K562 (cell line): ENCODE data around the gene ADGRD1. TPM values are rescaled to one million over a fixed set of nuclear protein-coding genes. Genes with fewer than 3 reads are reported as not detected.

Experiments used
- ATAC-seq: fragments of 200-7000 bp; cut with Tn5 transposase; 3 replicates; pipeline ENCODE4 v1.9.1; 2020; ENCODE audit warnings: moderate library complexity
- BruUV-seq: library from RNA; stranded (reverse); fragments of 400-500 nt; replicated peaks from 2 replicates; lab custom pipeline; 2021; lab: Mats Ljungman, UMichigan
- CTCF ChIA-PET: fragments of 300-600 bp; formaldehyde crosslinking; extraction: SDS; loops from one replicate; lab custom pipeline; 2021; ENCODE audit warnings: low intra/inter-chr PET ratio; lab: Yijun Ruan, JAX
- POLR2A ChIA-PET: fragments of 300-600, 350-650 bp; sonication (Branson Sonifier 250); formaldehyde crosslinking; extraction: SDS; loops from one replicate; lab custom pipeline; 2021; ENCODE audit warnings: antibody characterized with exemption, inconsistent platforms; lab: Yijun Ruan, JAX
- DNase-seq, 4 experiments: peaks; one replicate each; pipeline versions ENCODE4 v3.0.0 to v3.0.0-alpha.2; 2011 to 2018; ENCODE audit warnings: low spot score in 3 of 4, mixed read lengths in 3 of 4; ENCODE audit errors: extremely low read depth in 1 of 4
- FAIRE-seq: peaks from 2 replicates; lab custom pipeline; 2011; peaks lifted over from hg19 to GRCh38; lab: Jason Lieb, UNC
- H2AFZ ChIP-seq: 2 replicates; pipeline ENCODE4 v1.6.0; 2011; ENCODE audit warnings: low read depth, low read length, control low read depth, inconsistent platforms
- H3K27ac ChIP-seq: fragments of 200-600 bp; 3 replicates; pipeline ENCODE4 v1.8.0; 2011; ENCODE audit warnings: low read depth, mild to moderate bottlenecking, control low read depth, inconsistent platforms, low read length, moderate library complexity, mixed read lengths; ENCODE audit errors: extremely low read depth
- H3K27me3 ChIP-seq, 2 experiments: fragments of 300-600 bp in 1 of 2; 2 replicates in 1 of 2; 3 replicates in 1 of 2; pipeline versions ENCODE4 v1.6.0 to v1.8.0; 2011; ENCODE audit warnings: inconsistent platforms in 2 of 2, low read length in 2 of 2, mild to moderate bottlenecking in 1 of 2, mixed read lengths in 1 of 2, moderate library complexity in 1 of 2; ENCODE audit not compliant: control insufficient read depth in 2 of 2, insufficient read depth in 2 of 2
- H3K36me3 ChIP-seq: fragments of 300-600 bp; 3 replicates; pipeline ENCODE4 v1.8.0; 2011; ENCODE audit warnings: mild to moderate bottlenecking, low read length, inconsistent platforms; ENCODE audit not compliant: control insufficient read depth, insufficient read depth
- H3K4me1 ChIP-seq, 2 experiments: fragments of 200-600 bp in 1 of 2; replicated peaks in 1 of 2; 2 replicates in 1 of 2; 3 replicates in 1 of 2; pipeline versions ENCODE4 v1.5.1 to v1.8.0; 2011; ENCODE audit warnings: inconsistent platforms in 2 of 2, low read length in 2 of 2, mild to moderate bottlenecking in 1 of 2, mixed read lengths in 1 of 2, moderate library complexity in 1 of 2; ENCODE audit not compliant: control insufficient read depth in 2 of 2, insufficient read depth in 2 of 2
- H3K4me2 ChIP-seq: 2 replicates; pipeline ENCODE4 v1.6.1; 2011; ENCODE audit warnings: low read length, control low read depth, inconsistent platforms, mixed read lengths; ENCODE audit not compliant: insufficient read depth
- H3K4me3 ChIP-seq: fragments of 200-600 bp; sonication (generic), shearing (Covaris generic); 2 replicates; pipeline ENCODE4 v1.5.1; 2016; ENCODE audit warnings: control low read depth, inconsistent platforms
- H3K79me2 ChIP-seq: fragments of 200-600 bp; 3 replicates; pipeline ENCODE4 v1.8.0; 2011; ENCODE audit warnings: low read length, inconsistent platforms; ENCODE audit not compliant: control insufficient read depth, insufficient read depth
- H3K9ac ChIP-seq, 2 experiments: 2 replicates each; pipeline versions ENCODE4 v1.6.0 to v1.6.1; 2011; ENCODE audit warnings: low read depth in 2 of 2, low read length in 2 of 2, control low read depth in 1 of 2, inconsistent platforms in 1 of 2, mild to moderate bottlenecking in 1 of 2, mixed read lengths in 1 of 2; ENCODE audit not compliant: insufficient read depth in 1 of 2
- H3K9me1 ChIP-seq: one replicate; pipeline ENCODE4 v1.6.0; 2011; ENCODE audit warnings: inconsistent platforms, mild to moderate bottlenecking, low read length, moderate library complexity; ENCODE audit not compliant: control insufficient read depth, insufficient read depth
- H3K9me3 ChIP-seq: replicated peaks from 2 replicates; pipeline ENCODE4 v1.5.1; 2011; ENCODE audit warnings: low read depth, low read length, inconsistent platforms; ENCODE audit not compliant: control insufficient read depth, insufficient read depth
- H4K20me1 ChIP-seq: replicated peaks from 2 replicates; pipeline ENCODE4 v1.6.1; 2011; ENCODE audit warnings: low read length, inconsistent platforms, mixed read lengths; ENCODE audit not compliant: control insufficient read depth, insufficient read depth
- NEUROD1 ChIP-seq: fragments of 150-350 bp; IDR thresholded peaks from 2 replicates; pipeline ENCODE4 v1.6.1; 2014; ENCODE audit warnings: borderline replicate concordance, low read length, low read depth; ENCODE audit not compliant: partially characterized antibody
- NRF1 ChIP-seq, 2 experiments: fragments of 450-650 bp; IDR thresholded peaks in 1 of 2; conservative IDR thresholded peaks in 1 of 2; 2 replicates each; pipeline ENCODE4 v1.6.1; 2014; ENCODE audit warnings: mild to moderate bottlenecking in 2 of 2
- POLR2AphosphoS5 ChIP-seq: IDR thresholded peaks from 2 replicates; pipeline ENCODE4 v1.6.1; 2011; ENCODE audit warnings: mild to moderate bottlenecking, low read depth, low read length, moderate library complexity; ENCODE audit not compliant: control insufficient read depth, insufficient read depth
- PREB ChIP-seq: sonication (generic); formaldehyde crosslinking; IDR thresholded peaks from 2 replicates; pipeline ENCODE4 v1.8.1; 2023; ENCODE audit warnings: mild to moderate bottlenecking, missing genetic modification reagents
- RAD21 ChIP-seq, 2 experiments: fragments of 250-450 bp in 1 of 2; fragments of 450-650 bp in 1 of 2; sonication (Bioruptor Pico) in 1 of 2; formaldehyde crosslinking in 1 of 2; IDR thresholded peaks in 1 of 2; conservative IDR thresholded peaks in 1 of 2; 2 replicates each; pipeline versions ENCODE4 v1.4.0 to v1.8.0; 2020 to 2022; ENCODE audit warnings: mild to moderate bottlenecking in 2 of 2, moderate library complexity in 1 of 2
- TBP ChIP-seq: optimal IDR thresholded peaks from 2 replicates; pipeline ENCODE3; 2011; ENCODE audit warnings: low read depth, low read length, improper control_type of control experiment
- ZNF644 ChIP-seq: fragments of 200-800 bp; sonication (Bioruptor generic); IDR thresholded peaks from 2 replicates; pipeline ENCODE4 v1.6.1; 2016; ENCODE audit warnings: low read depth, missing genetic modification characterization, missing compliant biosample characterization
- ZNF75A ChIP-seq: fragments of 450-650 bp; formaldehyde crosslinking; IDR thresholded peaks from 2 replicates; pipeline ENCODE4 v1.4.0; 2020; ENCODE audit warnings: mild to moderate bottlenecking
- ZSCAN29 ChIP-seq: fragments of 450-650 bp; IDR thresholded peaks from 2 replicates; pipeline ENCODE4 v1.6.1; 2017
- WGBS: fragments of 100-300 bp; shearing (Covaris generic); methylation state at CpG from one replicate; pipeline ENCODE4 v1.1.6; 2016; ENCODE audit warnings: low coverage, mixed read lengths; ENCODE audit not compliant: insufficient coverage; ENCODE audit errors: missing lambda C conversion rate; 5-methylcytosine and 5-hydroxymethylcytosine counted together
- in situ Hi-C: fragments of 300-500 bp; cut with MboI; formaldehyde crosslinking; loops from 4 replicates; pipeline ENCODE4 v1.15.0; 2018; ENCODE audit warnings: inconsistent platforms, mixed read lengths
- intact Hi-C: fragments of 100-400 bp; cut with micrococcal nuclease; formaldehyde crosslinking; loops from 2 replicates; pipeline ENCODE4 v1.14.2; 2022
- polyA plus RNA-seq, 8 experiments: library from polyadenylated mRNA; depleted of rRNA in 4 of 8; stranded (reverse) in 5 of 8; unstranded in 3 of 8; fragments of >200 nt; fragmentation: Nextera tagmentation in 2 of 8; fragmentation: Illumina TruSeq in 1 of 8; extraction: Ambion mirVana in 2 of 8; extraction: Trizol in 1 of 8; gene quantifications; 2 replicates each; pipeline versions ENCODE4 v1.2.1 to v1.2.3, GENCODE V29; 2011 to 2014; ENCODE audit warnings: inconsistent platforms in 1 of 8, missing spikeins in 1 of 8
- total RNA-seq, 7 experiments: library from RNA; depleted of rRNA in 6 of 7; stranded (reverse); fragments of >200 nt in 6 of 7; fragmentation: Illumina TruSeq in 2 of 7; extraction: Trizol in 2 of 7; gene quantifications; 2 replicates each; pipeline versions ENCODE4 v1.2.1 to v1.2.3, GENCODE V29; 2011 to 2021; ENCODE audit warnings: low replicate concordance in 1 of 7

ADGRD1 gene
- total and polyA plus RNA-seq, 9 of the 15 experiments (the other 6 are each of a cell fraction or from before 2014, with no cell fraction given), result 1.7 to 11.7 (median 3.3) TPM

GRCh38 chr12:131157743-131158142 is 204.0 kb downstream of the ADGRD1 start:
- H3K27ac ChIP-seq, result no peak overlapping the region

GRCh38 chr12:131159660-131160059 is 206.0 kb downstream of the ADGRD1 start:
- DNase-seq (peak in 1 of 4 experiments; percentile 10), FAIRE-seq (no peak), ATAC-seq (no peak; the same call in 2 of the 3 replicates)
- no peak overlapping the region for H3K27ac ChIP-seq
- no peaks in the 10 kb centered on the region for H3K36me3 ChIP-seq
- BruUV-seq, result no TSS peak
- ChIA-PET POLR2A (interaction anchor here (1.6 kb wide), 1 partner anchor 26 kb away, joined by 3 read pairs; no protein-coding TSS in a partner anchor), CTCF (no interaction called here)
- no peaks in the 10 kb centered on the region for H3K79me2 ChIP-seq
- H3K4me2 ChIP-seq, result no peak overlapping the region
- no peaks in the 10 kb centered on the region for H3K9me3 ChIP-seq
- no peaks in the 10 kb centered on the region for H3K9me1 ChIP-seq
- peaks cover 0 to 12% of the 10 kb centered on the region in 2 experiments; a peak in 1 of 5 replicates for H3K4me1 ChIP-seq
- in situ Hi-C loops, result no loop called here
- H3K27me3 ChIP-seq, result peaks cover 0 to 26% of the 10 kb centered on the region in 2 experiments; a peak in 2 of 5 replicates
- no peak overlapping the region for H3K4me3 ChIP-seq
- no peak overlapping the region for H3K9ac ChIP-seq
- 0% methylated on average over 3 of the region's 3 CpGs for WGBS
- no peaks in the 10 kb centered on the region for H4K20me1 ChIP-seq
- H2AFZ ChIP-seq, result no peak overlapping the region
- intact Hi-C loops, result no loop called here
- TF ChIP-seq PREB (CRISPR knock-in tag) (no peak), TBP (no peak), RAD21 (CRISPR knock-in tag; conservative IDR thresholded peaks at IDR 0.05 in 1 of 2, IDR thresholded peaks at IDR 0.05 in 1 of 2) (peak in 1 of 2 experiments; percentile 38; a peak in 2 of 4 replicates), NEUROD1 (no peak)

More at GRCh38 chr12:131157743-131158142, 204.0 kb downstream of the ADGRD1 start:
- H3K36me3 ChIP-seq, result no peaks in the 10 kb centered on the region
- no peak overlapping the region for H3K4me2 ChIP-seq
- TF ChIP-seq ZSCAN29 (no peak), POLR2AphosphoS5 (no peak), NRF1 (conservative IDR thresholded peaks at IDR 0.05 in 1 of 2, IDR thresholded peaks at IDR 0.05 in 1 of 2) (no peak), ZNF644 (no peak), ZNF75A (CRISPR knock-in tag) (no peak)
- BruUV-seq, result no TSS peak
- no peak overlapping the region for H2AFZ ChIP-seq
- H3K27me3 ChIP-seq, result peaks cover 0 to 38% of the 10 kb centered on the region in 2 experiments; a peak in 4 of 5 replicates
- ATAC-seq, result no peak
- H4K20me1 ChIP-seq, result no peaks in the 10 kb centered on the region
- ChIA-PET POLR2A (interaction anchor here (0.7 kb wide), 1 partner anchor 753 kb away, joined by 3 read pairs; no protein-coding TSS in a partner anchor), CTCF (no interaction called here)
- H3K9me3 ChIP-seq, result no peaks in the 10 kb centered on the region
- H3K79me2 ChIP-seq, result no peaks in the 10 kb centered on the region
- intact Hi-C loops (no loop called here), in situ Hi-C loops (no loop called here)
- WGBS, result 12% methylated on average over 4 of the region's 4 CpGs
- no peak for DNase-seq
- no peak for FAIRE-seq
- H3K9ac ChIP-seq, result no peak overlapping the region
- H3K4me1 ChIP-seq, result no peaks in the 10 kb centered on the region
- H3K4me3 ChIP-seq, result no peak overlapping the region
- no peaks in the 10 kb centered on the region for H3K9me1 ChIP-seq
